PC-9 (cell line): ENCODE measurements around the gene IFI44L. TPM values are rescaled to one million over a fixed set of nuclear protein-coding genes. Genes with fewer than 3 reads are reported as not detected.

Experiments
- BruUV-seq: library from RNA; stranded (reverse); fragments of 400-500 nt; replicated peaks from 2 replicates; lab custom pipeline; 2021; lab: Mats Ljungman, UMichigan
- CTCF ChIA-PET: fragments of 300-600 bp; sonication (Branson Sonifier 250); formaldehyde crosslinking; loops from one replicate; lab custom pipeline; 2022; ENCODE audit warnings: antibody characterized with exemption; lab: Charles Lee
- POLR2A ChIA-PET: fragments of 300-600 bp; sonication (Branson Sonifier 250); formaldehyde crosslinking; loops from one replicate; lab custom pipeline; 2022; ENCODE audit warnings: antibody characterized with exemption; ENCODE audit not compliant: unreplicated experiment; lab: Charles Lee
- DNase-seq, 2 experiments: peaks; one replicate each; pipeline versions ENCODE4 v3.0.0 to v3.0.0-alpha.2; 2015 to 2022; ENCODE audit warnings: mixed read lengths in 1 of 2
- H2AFZ ChIP-seq: fragments of 200-600 bp; sonication (generic); 2 replicates; pipeline ENCODE4 v1.8.1; 2017; ENCODE audit warnings: antibody characterized with exemption
- H3F3A ChIP-seq: fragments of 200-600 bp; sonication (generic); 2 replicates; pipeline ENCODE4 v1.8.1; 2017; ENCODE audit warnings: antibody characterized with exemption, mild to moderate bottlenecking, low read depth; ENCODE audit not compliant: insufficient read depth
- H3K27ac ChIP-seq: fragments of 200-600 bp; sonication (generic); 2 replicates; pipeline ENCODE4 v1.6.1; 2016; ENCODE audit warnings: mixed run types
- H3K27me3 ChIP-seq: fragments of 200-600 bp; sonication (generic); 2 replicates; pipeline ENCODE4 v1.6.1; 2016; ENCODE audit warnings: low read depth, mixed run types; ENCODE audit not compliant: insufficient read depth
- H3K36me3 ChIP-seq: fragments of 200-600 bp; sonication (generic); 2 replicates; pipeline ENCODE4 v1.6.1; 2016; ENCODE audit warnings: low read depth, mixed run types
- H3K4me1 ChIP-seq: fragments of 200-600 bp; sonication (generic); replicated peaks from 2 replicates; pipeline ENCODE4 v1.6.1; 2016; ENCODE audit warnings: mixed run types; ENCODE audit not compliant: insufficient read depth
- H3K4me2 ChIP-seq: fragments of 200-600 bp; sonication (generic); 2 replicates; pipeline ENCODE4 v1.6.1; 2017; ENCODE audit warnings: mixed run types
- H3K4me3 ChIP-seq: fragments of 200-600 bp; sonication (generic); 2 replicates; pipeline ENCODE4 v1.6.1; 2016; ENCODE audit warnings: mixed run types
- H3K79me2 ChIP-seq: fragments of 200-600 bp; sonication (generic); 2 replicates; pipeline ENCODE4 v1.6.1; 2017; ENCODE audit warnings: low read depth, mixed run types
- H3K9me2 ChIP-seq: fragments of 200-600 bp; sonication (generic); 2 replicates; pipeline ENCODE4 v1.8.1; 2017; ENCODE audit warnings: mild to moderate bottlenecking; ENCODE audit not compliant: insufficient read depth
- H3K9me3 ChIP-seq: fragments of 200-600 bp; sonication (generic); 2 replicates; pipeline ENCODE4 v1.8.1; 2016; ENCODE audit warnings: low read depth; ENCODE audit not compliant: insufficient read depth
- H4K20me1 ChIP-seq: fragments of 200-600 bp; sonication (generic); 2 replicates; pipeline ENCODE4 v1.8.1; 2017; ENCODE audit not compliant: insufficient read depth
- EZH2 ChIP-seq: fragments of 200-600 bp; sonication (generic); IDR thresholded peaks from 2 replicates; pipeline ENCODE4 v1.8.0; 2017; ENCODE audit warnings: antibody characterized with exemption, low read depth
- intact Hi-C: fragments of 100-400 bp; cut with micrococcal nuclease; formaldehyde crosslinking; loops from one replicate; pipeline ENCODE4 v1.10.0; 2022; ENCODE audit not compliant: unreplicated experiment
- total RNA-seq: library from RNA; stranded (reverse); gene quantifications from 2 replicates; pipeline ENCODE4 v1.2.3, GENCODE V29; 2021
- TF ChIP-seq, protein P1 (sequence below): fragments of 200-600 bp; sonication (generic); conservative IDR thresholded peaks from 2 replicates; pipeline ENCODE4 v1.6.1; 2017; ENCODE audit warnings: mixed run types, antibody characterized with exemption, mild to moderate bottlenecking, moderate library complexity

The IFI44L gene
- total RNA-seq, 1 experiment from 2014 or later = 0.70 TPM

DNA sequence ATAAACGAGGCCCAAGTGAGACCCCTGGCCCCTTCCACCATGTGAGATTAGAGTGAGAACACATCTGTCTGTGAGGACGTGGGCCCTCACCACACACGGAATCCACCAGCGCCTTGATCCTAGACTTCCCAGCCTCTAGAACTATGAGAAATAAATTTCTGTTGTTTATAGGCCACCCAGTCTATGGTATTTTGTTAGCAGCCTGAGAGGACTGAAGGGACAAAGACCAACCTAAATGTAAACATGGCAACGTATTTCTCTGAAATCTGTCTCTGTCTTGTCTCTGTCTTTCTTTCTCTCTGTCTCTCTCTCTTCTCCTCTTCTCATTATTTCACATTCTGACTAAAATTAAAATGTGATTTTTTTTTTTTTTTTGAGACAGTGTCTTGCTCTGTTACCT is 15.6 kb upstream of the IFI44L start:
- intact Hi-C loops = no loop called here
- no peaks in the 10 kb centered on the region for H3K4me1 ChIP-seq
- no TSS peak for BruUV-seq
- POLR2A ChIA-PET = no interaction called here
- DNase-seq = no peak
- TF ChIP-seq, protein P1, sequence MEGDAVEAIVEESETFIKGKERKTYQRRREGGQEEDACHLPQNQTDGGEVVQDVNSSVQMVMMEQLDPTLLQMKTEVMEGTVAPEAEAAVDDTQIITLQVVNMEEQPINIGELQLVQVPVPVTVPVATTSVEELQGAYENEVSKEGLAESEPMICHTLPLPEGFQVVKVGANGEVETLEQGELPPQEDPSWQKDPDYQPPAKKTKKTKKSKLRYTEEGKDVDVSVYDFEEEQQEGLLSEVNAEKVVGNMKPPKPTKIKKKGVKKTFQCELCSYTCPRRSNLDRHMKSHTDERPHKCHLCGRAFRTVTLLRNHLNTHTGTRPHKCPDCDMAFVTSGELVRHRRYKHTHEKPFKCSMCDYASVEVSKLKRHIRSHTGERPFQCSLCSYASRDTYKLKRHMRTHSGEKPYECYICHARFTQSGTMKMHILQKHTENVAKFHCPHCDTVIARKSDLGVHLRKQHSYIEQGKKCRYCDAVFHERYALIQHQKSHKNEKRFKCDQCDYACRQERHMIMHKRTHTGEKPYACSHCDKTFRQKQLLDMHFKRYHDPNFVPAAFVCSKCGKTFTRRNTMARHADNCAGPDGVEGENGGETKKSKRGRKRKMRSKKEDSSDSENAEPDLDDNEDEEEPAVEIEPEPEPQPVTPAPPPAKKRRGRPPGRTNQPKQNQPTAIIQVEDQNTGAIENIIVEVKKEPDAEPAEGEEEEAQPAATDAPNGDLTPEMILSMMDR = no peak
- no peak for TF ChIP-seq EZH2
- no peak overlapping the region for H3K27ac ChIP-seq
- H3F3A ChIP-seq = no peaks in the 10 kb centered on the region
- H3K79me2 ChIP-seq = no peaks in the 10 kb centered on the region
- no peak overlapping the region for H3K4me2 ChIP-seq
- H3K4me3 ChIP-seq = no peak overlapping the region
- H3K27me3 ChIP-seq = no peaks in the 10 kb centered on the region
- CTCF ChIA-PET = no interaction called here
- no peaks in the 10 kb centered on the region for H3K36me3 ChIP-seq
- H4K20me1 ChIP-seq = no peaks in the 10 kb centered on the region
- H3K9me3 ChIP-seq = no peaks in the 10 kb centered on the region
- H2AFZ ChIP-seq = no peak overlapping the region
- no peaks in the 10 kb centered on the region; the same call in 1 of the 2 replicates for H3K9me2 ChIP-seq

DNA sequence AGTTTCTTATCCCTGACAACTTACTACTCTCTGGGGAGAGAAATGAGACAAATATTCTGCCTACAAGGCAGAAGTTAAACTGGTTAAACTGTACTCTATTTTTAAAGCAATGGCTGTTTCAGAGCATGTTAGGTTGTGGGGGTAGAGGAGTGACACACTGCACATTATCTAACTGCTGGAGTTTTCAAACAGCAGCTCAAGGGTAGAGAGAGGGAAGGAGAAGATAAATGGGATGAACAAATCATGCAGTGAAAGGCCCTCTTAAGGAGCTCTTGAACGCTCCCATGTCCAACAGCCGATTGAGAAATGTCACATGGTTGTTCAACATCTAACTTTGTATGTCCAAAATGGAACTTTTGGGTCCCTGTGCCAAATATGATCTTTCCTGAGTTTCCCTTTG is 14.0 kb upstream of the IFI44L start:
- Histone ChIP-seq H3K27ac (no peak overlapping the region), H3K9me3 (no peaks in the 10 kb centered on the region), H3K4me2 (no peak overlapping the region), H3K9me2 (no peaks in the 10 kb centered on the region), H3K79me2 (no peaks in the 10 kb centered on the region), H2AFZ (no peak overlapping the region), H3K4me1 (no peaks in the 10 kb centered on the region), H3K27me3 (no peaks in the 10 kb centered on the region), H3K4me3 (no peak overlapping the region), H3K36me3 (no peaks in the 10 kb centered on the region), H4K20me1 (no peaks in the 10 kb centered on the region), H3F3A (no peaks in the 10 kb centered on the region)
- BruUV-seq = no TSS peak
- TF ChIP-seq EZH2 = no peak
- TF ChIP-seq, protein P1 = no peak
- no peak for DNase-seq
- intact Hi-C loops = no loop called here
- ChIA-PET CTCF (no interaction called here), POLR2A (no interaction called here)

DNA sequence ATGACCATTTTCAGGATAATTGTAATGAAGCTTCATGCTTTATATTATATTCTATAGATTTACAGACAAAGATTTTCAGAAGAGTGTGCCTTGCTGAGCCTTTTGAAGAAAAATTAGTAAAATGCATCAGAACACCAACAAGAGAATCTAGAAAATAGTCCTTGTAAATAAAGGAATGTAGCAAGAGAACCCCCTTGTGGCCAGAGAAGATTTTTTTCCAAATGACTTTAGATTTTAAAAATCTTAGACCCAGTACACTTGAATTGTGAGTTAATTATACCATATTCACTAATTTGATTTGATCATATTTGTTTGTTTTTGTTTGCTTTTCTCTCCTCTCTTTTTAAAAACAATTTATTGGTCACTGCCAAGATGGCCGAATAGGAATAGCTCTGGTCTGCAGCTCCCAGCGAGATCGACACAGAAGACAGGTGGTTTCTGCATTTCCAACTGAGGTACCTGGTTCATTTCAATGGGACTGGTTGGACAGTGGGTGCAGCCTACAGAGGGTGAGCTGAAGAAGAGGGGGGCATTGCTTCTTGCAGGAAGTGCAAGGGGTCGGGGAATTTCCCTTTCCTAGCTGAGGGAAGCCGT is 12.8 kb upstream of the IFI44L start:
- no peak overlapping the region for H2AFZ ChIP-seq

More for the DNA sequence above, 12.8 kb upstream of the IFI44L start:
- no peaks in the 10 kb centered on the region for H3K36me3 ChIP-seq
- H3K4me1 ChIP-seq = no peaks in the 10 kb centered on the region
- H3K9me3 ChIP-seq = no peaks in the 10 kb centered on the region
- H3K27me3 ChIP-seq = no peaks in the 10 kb centered on the region
- H4K20me1 ChIP-seq = no peaks in the 10 kb centered on the region
- CTCF ChIA-PET = interaction anchor here (0.6 kb wide), 1 partner anchor 493 kb away, joined by 4 read pairs; no protein-coding TSS in a partner anchor
- no TSS peak for BruUV-seq
- H3K79me2 ChIP-seq = no peaks in the 10 kb centered on the region
- no peak for TF ChIP-seq EZH2
- TF ChIP-seq, protein P1 = peak; percentile 83
- no peak overlapping the region for H3K4me2 ChIP-seq
- intact Hi-C loops = loop anchor here (1.0 kb wide), 2 partner anchors 462 to 476 kb away; no protein-coding TSS in a partner anchor
- no peaks in the 10 kb centered on the region for H3F3A ChIP-seq
- H3K4me3 ChIP-seq = no peak overlapping the region
- H3K27ac ChIP-seq = no peak overlapping the region
- DNase-seq = no peak
- POLR2A ChIA-PET = no interaction called here
- no peaks in the 10 kb centered on the region for H3K9me2 ChIP-seq
